GM19395 (cell line): ENCODE measurements around the gene PITHD1.
A peak's percentile ranks its signal among the peaks of the same experiment; 100 is the strongest.
"Not testable (repeated sequence)": the region's sequence is repeated elsewhere in the genome, so short reads cannot be mapped to it uniquely, and the experiment has no call there.

Experiments
- ATAC-seq: cut with Tn5 transposase; IDR thresholded peaks from one replicate; pipeline ENCODE4 v1.9.1; 2021; ENCODE audit warnings: mild to moderate bottlenecking, moderate library complexity; ENCODE audit not compliant: unreplicated experiment

Gene PITHD1

GRCh38 chr1:23772854-23773242 is 5.4 kb upstream of the PITHD1 start:
- no peak for ATAC-seq

- no peak for ATAC-seq
Observed at GRCh38 chr1:23774174-23774880, 3.9 kb upstream of the PITHD1 start.

GRCh38 chr1:23776217-23776616 is 2.0 kb upstream of the PITHD1 start:
- ATAC-seq = no peak

GRCh38 chr1:23779826-23780371 is 1.7 kb downstream of the PITHD1 start:
- no peak for ATAC-seq

- ATAC-seq = not testable (repeated sequence)
Observed at GRCh38 chr1:23783141-23783540, 4.9 kb downstream of the PITHD1 start.

- no peak for ATAC-seq
Observed at GRCh38 chr1:23784846-23785245, 6.6 kb downstream of the PITHD1 start.

GRCh38 chr1:23787701-23788100 is 9.5 kb downstream of the PITHD1 start:
- ATAC-seq = no peak

- ATAC-seq = no peak
Observed at GRCh38 chr1:23788695-23789094, 10.5 kb downstream of the PITHD1 start.

GRCh38 chr1:23790696-23791515 is 12.7 kb downstream of the PITHD1 start, which contains the start of gene LYPLA2:
Gene LYPLA2, plus strand, starts transcription at chr1:23791145. Its CDS starts 1,538 bp downstream, at chr1:23792683.
- peak; percentile 85 for ATAC-seq

GRCh38 chr1:23791516-23792047 is 13.4 kb downstream of the PITHD1 start:
- ATAC-seq = peak; percentile 5

GRCh38 chr1:23792151-23792945 is 14.1 kb downstream of the PITHD1 start:
- ATAC-seq = no peak

GRCh38 chr1:23793018-23793781 is 15.0 kb downstream of the PITHD1 start:
- no peak for ATAC-seq

- ATAC-seq = no peak
Observed at GRCh38 chr1:23793861-23794731, 15.9 kb downstream of the PITHD1 start.

GRCh38 chr1:23794732-23795182 is 16.5 kb downstream of the PITHD1 start:
- not testable (repeated sequence) for ATAC-seq

- no peak for ATAC-seq
Observed at GRCh38 chr1:23795676-23796465, 17.7 kb downstream of the PITHD1 start.

- no peak for ATAC-seq
Observed at GRCh38 chr1:23796466-23797271, 18.5 kb downstream of the PITHD1 start.
